GM18520 (cell line): ENCODE data around the gene IL1RAP.

ENCODE experiments used
- ATAC-seq: cut with Tn5 transposase; IDR thresholded peaks from one replicate; pipeline ENCODE4 v1.9.1; 2021; ENCODE audit not compliant: unreplicated experiment

The IL1RAP gene

DNA sequence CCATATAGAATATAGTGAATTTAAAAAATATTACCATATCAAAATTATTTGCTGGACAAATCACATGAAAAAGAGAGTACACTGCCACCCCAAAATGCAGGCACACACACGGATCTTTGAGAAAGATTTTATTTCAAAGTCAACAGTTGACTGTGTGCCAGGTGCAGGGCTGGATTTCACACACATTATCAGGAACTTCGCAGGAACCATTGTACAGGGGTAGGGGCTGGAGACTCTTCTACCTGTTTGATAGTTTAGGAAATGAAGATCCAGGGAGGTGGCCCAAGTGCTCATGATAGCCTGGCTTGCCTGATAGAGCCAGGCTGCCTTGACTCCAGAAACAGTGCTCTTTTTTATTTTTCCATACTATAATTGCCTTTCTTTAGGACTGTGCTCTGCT, 54.2 kb downstream of the IL1RAP start:
- no peak for ATAC-seq

GRCh38 chr3:190574473-190574872, 60.6 kb downstream of the IL1RAP start:
- ATAC-seq: no peak

- ATAC-seq: no peak
These were observed 61.7 kb downstream of the IL1RAP start for GRCh38 chr3:190575437-190576185.

- no peak for ATAC-seq
These were observed 63.3 kb downstream of the IL1RAP start for GRCh38 chr3:190577225-190577624.

DNA sequence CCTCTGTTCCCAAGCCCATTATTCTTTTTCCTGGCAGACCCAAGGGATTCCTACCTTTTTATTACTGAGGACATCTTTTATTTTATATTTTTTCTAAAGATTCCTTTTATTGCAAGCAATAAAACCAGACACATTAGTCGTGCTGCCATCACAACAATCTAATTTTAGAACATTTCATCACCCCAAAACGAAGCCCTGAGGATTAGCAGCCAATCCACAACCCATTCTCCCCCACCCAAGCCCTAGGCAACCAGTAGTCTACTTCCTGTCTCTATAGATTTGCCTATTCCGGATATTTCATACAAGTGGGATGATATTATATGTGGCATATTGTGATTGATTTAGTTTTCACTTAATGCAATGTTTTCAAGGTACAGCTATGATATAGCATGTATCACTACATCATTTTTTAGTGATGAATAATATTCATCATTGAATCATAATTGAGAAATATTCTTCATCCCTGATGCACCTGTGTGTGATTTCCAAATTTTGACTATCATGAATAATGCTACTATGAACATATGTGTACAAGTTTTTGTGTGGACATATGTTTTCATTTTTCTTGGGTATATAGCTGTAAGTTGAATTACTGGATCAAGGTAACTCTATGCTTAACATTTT, 65.7 kb downstream of the IL1RAP start:
- no peak for ATAC-seq

- ATAC-seq: no peak
These were observed 66.5 kb downstream of the IL1RAP start for GRCh38 chr3:190580417-190580816.

GRCh38 chr3:190581041-190581541, 67.2 kb downstream of the IL1RAP start:
- ATAC-seq: no peak

DNA sequence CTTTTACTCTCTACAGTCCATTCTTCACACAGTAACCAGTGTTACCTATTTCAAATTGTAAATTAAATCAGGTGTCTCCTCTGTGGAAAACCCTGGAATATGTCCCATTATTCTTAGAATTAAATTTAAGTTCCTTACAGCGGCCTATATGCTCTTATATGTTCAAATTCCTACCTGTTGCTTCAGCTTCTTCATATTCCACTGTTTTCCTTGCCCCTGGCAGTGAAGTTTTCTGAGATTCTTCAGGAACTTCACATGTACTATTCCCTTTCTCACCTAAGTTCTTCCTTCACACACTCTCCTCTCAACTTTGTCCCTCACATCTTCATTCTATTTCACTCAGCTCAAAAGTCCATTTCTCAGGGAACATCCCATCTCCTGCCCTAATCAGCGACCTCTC, 68.8 kb downstream of the IL1RAP start:
- ATAC-seq: no peak

DNA sequence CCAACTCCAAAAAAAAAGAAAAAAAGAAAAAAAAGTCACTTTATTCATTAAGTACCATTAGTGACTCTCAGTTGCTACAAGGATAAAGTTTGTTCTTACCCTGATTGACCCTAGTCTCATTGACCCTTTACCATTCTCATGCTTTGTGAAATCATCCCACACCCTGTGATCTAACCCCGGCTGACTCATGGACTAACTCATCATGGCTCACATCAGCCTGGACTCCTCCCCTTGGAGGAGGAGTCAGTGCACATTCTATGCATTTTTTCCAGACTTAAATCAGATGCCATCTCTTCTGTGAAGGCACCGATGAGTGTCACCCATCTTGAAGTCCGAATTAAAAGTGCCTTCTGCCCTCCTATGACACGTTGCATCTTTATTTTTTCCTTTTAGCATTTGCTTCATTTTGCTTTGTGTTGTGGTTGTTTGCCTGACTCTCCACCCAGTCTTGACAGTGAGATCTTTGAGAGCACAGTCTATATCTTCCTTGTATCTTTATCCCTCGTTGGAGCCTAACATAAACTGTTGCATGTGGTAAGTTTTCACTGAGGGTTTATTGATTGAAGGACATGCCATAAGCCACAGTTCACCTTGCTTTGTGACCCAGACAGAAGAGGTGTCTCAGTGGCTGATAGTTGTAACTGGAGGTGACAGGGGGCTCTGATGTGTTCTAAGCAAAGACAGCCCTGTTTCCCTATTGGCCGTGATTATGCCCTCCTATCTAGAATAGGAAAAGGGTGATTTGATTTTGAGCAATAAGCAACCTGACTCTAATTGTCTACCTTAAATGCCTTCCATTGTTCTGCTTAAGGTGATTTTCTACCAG, 72.1 kb downstream of the IL1RAP start:
- peak; percentile 30 for ATAC-seq

- peak; percentile 77 for ATAC-seq
These were observed 72.7 kb downstream of the IL1RAP start for GRCh38 chr3:190586631-190587011.

- no peak for ATAC-seq
These were observed 74.7 kb downstream of the IL1RAP start for GRCh38 chr3:190588570-190588969.

DNA sequence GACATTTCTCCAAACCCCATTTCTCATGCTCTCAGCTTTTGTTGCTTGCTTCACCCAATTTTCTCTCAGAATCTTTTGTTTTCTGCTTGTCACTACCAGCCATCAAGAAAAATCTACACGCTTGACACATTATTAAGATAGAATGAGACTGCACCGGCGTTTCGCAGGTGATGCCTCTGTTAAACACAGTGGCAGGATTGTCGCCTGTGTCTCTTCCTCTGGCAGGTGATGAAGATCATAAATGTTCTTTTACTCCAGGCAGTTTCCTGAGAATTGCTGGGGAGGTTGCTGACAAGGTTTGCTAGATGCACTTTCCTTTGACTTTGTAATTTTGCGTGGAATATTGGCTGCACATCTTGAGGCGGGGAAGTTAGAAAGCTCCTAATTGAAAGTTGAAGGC, 75.4 kb downstream of the IL1RAP start:
- ATAC-seq: no peak

DNA sequence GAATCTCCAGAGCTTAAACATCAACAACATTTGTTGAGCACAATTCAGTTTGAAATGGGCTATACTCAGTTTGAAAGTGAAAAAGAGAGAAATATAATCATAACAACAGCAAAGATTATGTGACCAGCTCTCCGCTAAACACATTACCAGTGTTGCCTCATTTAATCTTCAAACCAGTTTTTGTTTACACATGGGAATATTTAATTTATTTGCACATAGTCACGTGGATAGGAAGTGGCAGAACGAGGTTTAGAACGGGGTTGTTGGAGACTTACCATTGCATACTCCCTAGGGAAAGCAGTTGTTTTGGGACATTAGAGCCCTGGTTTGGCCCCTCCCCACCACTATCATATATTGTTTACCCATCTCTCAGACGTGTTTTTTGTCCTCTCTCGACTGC, 77.2 kb downstream of the IL1RAP start:
- ATAC-seq: no peak

DNA sequence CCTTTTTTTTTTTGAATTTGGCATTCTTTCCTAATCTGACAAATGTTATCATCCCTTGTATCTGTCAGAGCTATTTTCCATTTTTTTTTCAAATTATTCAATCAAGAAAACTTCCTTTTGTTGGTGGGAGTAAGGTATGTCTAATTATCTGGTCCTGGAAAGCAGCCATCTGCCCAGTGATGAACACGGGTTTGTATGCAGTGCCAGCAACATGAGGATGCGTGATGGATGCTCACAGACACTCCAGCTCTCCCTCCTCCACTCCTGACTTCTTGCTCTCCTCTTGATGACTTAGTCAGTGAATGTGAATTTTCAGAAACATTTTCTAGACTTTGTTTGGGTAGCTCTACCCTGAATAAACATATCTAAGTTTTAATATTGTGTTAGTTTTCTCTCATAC, 79.2 kb downstream of the IL1RAP start:
- ATAC-seq: no peak

DNA sequence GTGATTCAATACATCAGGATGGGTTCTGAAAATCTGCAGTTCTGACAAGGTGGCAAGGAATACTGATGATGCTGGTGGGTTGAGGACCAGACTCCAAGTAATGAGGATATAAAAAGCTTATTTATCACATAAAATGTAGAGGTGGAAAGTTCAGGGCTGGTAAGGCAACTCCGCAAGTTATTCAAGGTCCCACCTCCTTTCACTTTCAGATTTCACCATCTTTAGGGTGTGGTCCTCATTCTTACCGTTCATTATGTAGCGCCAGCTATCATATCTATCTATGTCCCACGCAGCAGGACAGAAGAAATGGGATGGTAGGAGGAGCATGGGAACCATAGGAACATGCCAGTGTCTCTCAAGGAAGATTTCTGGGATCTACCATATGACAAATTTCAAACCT, 80.3 kb downstream of the IL1RAP start:
- no peak for ATAC-seq

- ATAC-seq: no peak
These were observed 81.4 kb downstream of the IL1RAP start for GRCh38 chr3:190595179-190595795.

DNA sequence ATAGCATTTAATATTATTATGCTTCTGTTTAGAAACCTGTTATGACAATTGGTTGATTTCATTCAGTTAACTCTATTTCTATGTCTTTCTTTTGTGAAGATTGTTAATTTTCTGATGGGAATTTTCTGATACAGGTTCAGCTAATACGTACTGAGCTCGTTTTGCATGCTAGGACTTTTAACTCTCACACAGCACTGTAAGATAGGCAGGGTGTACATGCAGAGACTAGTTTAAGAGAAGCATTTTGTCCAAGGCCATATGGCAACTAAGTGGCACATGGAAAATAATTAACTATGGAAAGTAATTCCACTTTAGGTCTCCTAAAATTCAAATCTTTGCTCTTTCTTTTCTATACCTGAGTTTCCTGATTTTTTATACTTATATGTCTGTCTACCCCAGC, 81.9 kb downstream of the IL1RAP start:
- ATAC-seq: no peak

- ATAC-seq: no peak
These were observed 82.7 kb downstream of the IL1RAP start for GRCh38 chr3:190596349-190597285.

- no peak for ATAC-seq
These were observed 83.4 kb downstream of the IL1RAP start for GRCh38 chr3:190597291-190597690.

DNA sequence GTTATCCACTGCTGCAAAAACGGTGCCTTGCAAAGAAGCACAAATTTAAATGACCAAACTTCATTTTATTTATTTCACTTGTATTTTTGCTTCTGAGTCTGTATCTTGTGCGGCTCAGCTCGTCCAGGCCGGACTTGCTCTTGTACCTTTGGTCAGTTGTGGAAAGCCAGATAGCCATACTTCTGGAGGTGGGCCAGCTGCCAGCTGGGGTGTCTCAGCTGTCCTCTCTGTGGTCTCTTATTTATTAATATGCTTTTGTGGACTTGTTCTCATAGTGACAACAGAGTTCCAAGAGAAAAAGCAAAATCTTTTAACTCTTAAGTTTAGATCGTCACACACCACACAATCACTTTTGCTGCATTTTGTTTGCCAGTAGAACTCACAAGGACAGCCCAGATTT, 87.7 kb downstream of the IL1RAP start:
- ATAC-seq: no peak
